ENCODE data around the gene SPINK9.
A peak's percentile ranks its signal among the peaks of the same experiment; 100 is the strongest.

SPINK9 gene

GRCh38 chr5:148353634-148354033, 18.3 kb downstream of the SPINK9 start:
- FAIRE-seq = no peak
- TF ChIP-seq PAX5 (IDR thresholded peaks at IDR 0.05; ENCODE audit: insufficient read depth, low read length, severe bottlenecking) (no peak), SPI1 (IDR thresholded peaks at IDR 0.05; ENCODE audit: low read depth, low read length) (no peak), POU2F2 (IDR thresholded peaks at IDR 0.05; ENCODE audit: low read depth, low read length) (no peak), POLR2AphosphoS5 (IDR thresholded peaks at IDR 0.05; ENCODE audit: low read depth, low read length) (no peak), TAF1 (IDR thresholded peaks at IDR 0.05; ENCODE audit: low read depth, low read length) (no peak), POLR2A (IDR thresholded peaks at IDR 0.05; ENCODE audit: low read depth, low read length) (no peak)
- no peak for DNase-seq (ENCODE audit: insufficient read length, low spot score)

- no peak for DNase-seq (ENCODE audit: insufficient read length, low spot score)
- TF ChIP-seq POLR2A (IDR thresholded peaks at IDR 0.05; ENCODE audit: low read depth, low read length) = no peak
- no peak for TF ChIP-seq TAF1 (IDR thresholded peaks at IDR 0.05; ENCODE audit: low read depth, low read length)
- no peak for TF ChIP-seq PAX5 (IDR thresholded peaks at IDR 0.05; ENCODE audit: insufficient read depth, low read length, severe bottlenecking)
- no peak for TF ChIP-seq POLR2AphosphoS5 (IDR thresholded peaks at IDR 0.05; ENCODE audit: low read depth, low read length)
- TF ChIP-seq SPI1 (IDR thresholded peaks at IDR 0.05; ENCODE audit: low read depth, low read length) = no peak
- no peak for TF ChIP-seq POU2F2 (IDR thresholded peaks at IDR 0.05; ENCODE audit: low read depth, low read length)
- no peak for FAIRE-seq
Observed at GRCh38 chr5:148364343-148364742, 29.0 kb downstream of the SPINK9 start.

GRCh38 chr5:148368299-148368698, 32.9 kb downstream of the SPINK9 start:
- FAIRE-seq (no peak), DNase-seq (ENCODE audit: insufficient read length, low spot score) (no peak)
- TF ChIP-seq SPI1 (IDR thresholded peaks at IDR 0.05; ENCODE audit: low read depth, low read length) = no peak
- TF ChIP-seq POLR2A (IDR thresholded peaks at IDR 0.05; ENCODE audit: low read depth, low read length) = no peak
- TF ChIP-seq POU2F2 (IDR thresholded peaks at IDR 0.05; ENCODE audit: low read depth, low read length) = no peak
- no peak for TF ChIP-seq PAX5 (IDR thresholded peaks at IDR 0.05; ENCODE audit: insufficient read depth, low read length, severe bottlenecking)
- no peak for TF ChIP-seq TAF1 (IDR thresholded peaks at IDR 0.05; ENCODE audit: low read depth, low read length)
- no peak for TF ChIP-seq POLR2AphosphoS5 (IDR thresholded peaks at IDR 0.05; ENCODE audit: low read depth, low read length)

- FAIRE-seq (no peak), DNase-seq (ENCODE audit: insufficient read length, low spot score) (no peak)
- TF ChIP-seq TAF1 (IDR thresholded peaks at IDR 0.05; ENCODE audit: low read depth, low read length) = no peak
Observed at GRCh38 chr5:148372166-148372725, 36.9 kb downstream of the SPINK9 start.

GRCh38 chr5:148372893-148373292, 37.5 kb downstream of the SPINK9 start:
- no peak for TF ChIP-seq PAX5 (IDR thresholded peaks at IDR 0.05; ENCODE audit: insufficient read depth, low read length, severe bottlenecking)
- FAIRE-seq (no peak), DNase-seq (ENCODE audit: insufficient read length, low spot score) (no peak)

GRCh38 chr5:148374690-148375360, 39.5 kb downstream of the SPINK9 start:
- TF ChIP-seq POLR2A (IDR thresholded peaks at IDR 0.05; ENCODE audit: low read depth, low read length) (no peak), PAX5 (IDR thresholded peaks at IDR 0.05; ENCODE audit: insufficient read depth, low read length, severe bottlenecking) (no peak), POLR2AphosphoS5 (IDR thresholded peaks at IDR 0.05; ENCODE audit: low read depth, low read length) (no peak), POU2F2 (IDR thresholded peaks at IDR 0.05; ENCODE audit: low read depth, low read length) (no peak), TAF1 (IDR thresholded peaks at IDR 0.05; ENCODE audit: low read depth, low read length) (no peak), SPI1 (IDR thresholded peaks at IDR 0.05; ENCODE audit: low read depth, low read length) (no peak)
- FAIRE-seq (peak; percentile 84), DNase-seq (ENCODE audit: insufficient read length, low spot score) (no peak)

- DNase-seq (ENCODE audit: insufficient read length, low spot score) (no peak), FAIRE-seq (no peak)
- TF ChIP-seq PAX5 (IDR thresholded peaks at IDR 0.05; ENCODE audit: insufficient read depth, low read length, severe bottlenecking) = no peak
- TF ChIP-seq POLR2A (IDR thresholded peaks at IDR 0.05; ENCODE audit: low read depth, low read length) = no peak
- no peak for TF ChIP-seq POU2F2 (IDR thresholded peaks at IDR 0.05; ENCODE audit: low read depth, low read length)
- TF ChIP-seq POLR2AphosphoS5 (IDR thresholded peaks at IDR 0.05; ENCODE audit: low read depth, low read length) = no peak
- TF ChIP-seq SPI1 (IDR thresholded peaks at IDR 0.05; ENCODE audit: low read depth, low read length) = no peak
- TF ChIP-seq TAF1 (IDR thresholded peaks at IDR 0.05; ENCODE audit: low read depth, low read length) = no peak
Observed at GRCh38 chr5:148376198-148376597, 40.8 kb downstream of the SPINK9 start.

- FAIRE-seq (no peak), DNase-seq (ENCODE audit: insufficient read length, low spot score) (no peak)
- TF ChIP-seq SPI1 (IDR thresholded peaks at IDR 0.05; ENCODE audit: low read depth, low read length) = peak; percentile 75
- no peak for TF ChIP-seq PAX5 (IDR thresholded peaks at IDR 0.05; ENCODE audit: insufficient read depth, low read length, severe bottlenecking)
Observed at GRCh38 chr5:148378670-148379069, 43.3 kb downstream of the SPINK9 start.

- DNase-seq (ENCODE audit: insufficient read length, low spot score) (no peak), FAIRE-seq (no peak)
- TF ChIP-seq PAX5 (IDR thresholded peaks at IDR 0.05; ENCODE audit: insufficient read depth, low read length, severe bottlenecking) = no peak
- TF ChIP-seq POU2F2 (IDR thresholded peaks at IDR 0.05; ENCODE audit: low read depth, low read length) = no peak
- TF ChIP-seq TAF1 (IDR thresholded peaks at IDR 0.05; ENCODE audit: low read depth, low read length) = no peak
- no peak for TF ChIP-seq SPI1 (IDR thresholded peaks at IDR 0.05; ENCODE audit: low read depth, low read length)
- TF ChIP-seq POLR2AphosphoS5 (IDR thresholded peaks at IDR 0.05; ENCODE audit: low read depth, low read length) = no peak
- no peak for TF ChIP-seq POLR2A (IDR thresholded peaks at IDR 0.05; ENCODE audit: low read depth, low read length)
Observed at GRCh38 chr5:148379340-148379739, 44.0 kb downstream of the SPINK9 start.

GRCh38 chr5:148381906-148382305, 46.5 kb downstream of the SPINK9 start:
- FAIRE-seq = no peak

More at GRCh38 chr5:148381906-148382305, 46.5 kb downstream of the SPINK9 start:
- TF ChIP-seq POU2F2 (IDR thresholded peaks at IDR 0.05; ENCODE audit: low read depth, low read length) (no peak), TAF1 (IDR thresholded peaks at IDR 0.05; ENCODE audit: low read depth, low read length) (no peak), SPI1 (IDR thresholded peaks at IDR 0.05; ENCODE audit: low read depth, low read length) (no peak), POLR2AphosphoS5 (IDR thresholded peaks at IDR 0.05; ENCODE audit: low read depth, low read length) (no peak), POLR2A (IDR thresholded peaks at IDR 0.05; ENCODE audit: low read depth, low read length) (no peak), PAX5 (IDR thresholded peaks at IDR 0.05; ENCODE audit: insufficient read depth, low read length, severe bottlenecking) (no peak)
- no peak for DNase-seq (ENCODE audit: insufficient read length, low spot score)
